ENCODE results near the gene TRPC3. TPM values are rescaled to one million over a fixed set of nuclear protein-coding genes. Genes with fewer than 3 reads are reported as not detected.

The TRPC3 gene
- total and polyA plus RNA-seq, 2 of the 8 experiments (the other 6 are each of a cell fraction or from before 2014, with no cell fraction given): 0.37 to 0.41 TPM

- Histone ChIP-seq H2BK5ac (ENCODE audit: low read depth, low read length) (no peak overlapping the region), H3K36me3 (ENCODE audit: control insufficient read depth in 2 of 4, insufficient read depth in 4 of 4, low read length in 3 of 4) (no peaks in the 10 kb centered on the region), H3K23ac (ENCODE audit: insufficient read length) (no peak overlapping the region), H3K4ac (replicated peaks; ENCODE audit: insufficient read length, low read depth, low read length) (no peak overlapping the region), H2BK120ac (replicated peaks; ENCODE audit: low read depth, low read length) (no peak overlapping the region), H4K20me1 (replicated peaks in 1 of 2; ENCODE audit: control insufficient read depth in 1 of 2, insufficient read depth in 2 of 2, low read length in 2 of 2) (no peaks in the 10 kb centered on the region), H2AK5ac (ENCODE audit: low read depth, low read length) (no peak overlapping the region), H3K9ac (replicated peaks in 1 of 4; ENCODE audit: extremely low read depth in 1 of 4, low read depth in 3 of 4, low read length in 3 of 4) (no peak overlapping the region), H3K9me3 (ENCODE audit: insufficient read depth in 2 of 2, low read depth in 1 of 2, low read length in 1 of 2) (no peaks in the 10 kb centered on the region), H2BK12ac (ENCODE audit: low read depth, low read length) (no peak overlapping the region), H4K91ac (replicated peaks; ENCODE audit: insufficient read length, low read length) (no peak overlapping the region), H2AFZ (ENCODE audit: low read length) (no peak overlapping the region), H2BK15ac (ENCODE audit: low read length) (no peak overlapping the region), H4K5ac (ENCODE audit: insufficient read length, low read depth, low read length) (no peak overlapping the region), H3K79me2 (ENCODE audit: control insufficient read depth in 1 of 2, insufficient read depth in 2 of 2, low read length in 2 of 2) (no peaks in the 10 kb centered on the region), H3K27me3 (replicated peaks in 1 of 4; ENCODE audit: control insufficient read depth in 3 of 4, extremely low read depth in 1 of 4, insufficient read depth in 3 of 4, low read length in 3 of 4) (peaks cover 0 to 7% (median 4%) of the 10 kb centered on the region in 4 experiments; a peak in 5 of 7 replicates), H3K79me1 (ENCODE audit: low read depth, low read length) (no peaks in the 10 kb centered on the region), H3K18ac (ENCODE audit: extremely low read depth, low read length) (no peak overlapping the region), H3K4me1 (replicated peaks in 1 of 4; ENCODE audit: control insufficient read depth in 3 of 4, insufficient read depth in 4 of 4, low read length in 3 of 4) (no peaks in the 10 kb centered on the region), H3K14ac (ENCODE audit: insufficient read length) (no peak overlapping the region), H3K4me3 (ENCODE audit: extremely low read depth in 1 of 4, insufficient read depth in 2 of 4, low read depth in 3 of 4, low read length in 4 of 4) (no peak overlapping the region), H3K4me2 (ENCODE audit: insufficient read depth in 1 of 2, low read depth in 2 of 2, low read length in 2 of 2) (no peak overlapping the region), H4K8ac (ENCODE audit: extremely low read depth, insufficient read depth, low read length) (no peak overlapping the region), H2BK20ac (ENCODE audit: low read length) (no peak overlapping the region), H3K27ac (ENCODE audit: low read depth, low read length) (no peak overlapping the region), H3K56ac (replicated peaks; ENCODE audit: insufficient read length, low read depth, low read length) (no peak overlapping the region), H3K23me2 (ENCODE audit: low read depth, low read length) (no peaks in the 10 kb centered on the region)
- WGBS, 2 experiments (ENCODE audit: extremely low coverage in 1 of 2, insufficient coverage in 1 of 2, insufficient read length in 1 of 2, insufficient replicate concordance in 2 of 2, low coverage in 1 of 2, low lambda C conversion rate in 2 of 2, missing lambda C conversion rate in 1 of 2): 21% methylated on average over 4 of the region's 4 CpGs; no CpG with 5 or more reads in 1 of the 2 experiments
- FAIRE-seq: peak; percentile 68
- DNase-seq (ENCODE audit: low read depth in 1 of 2, low spot score in 2 of 2): peak in 1 of 2 experiments; percentile 86
- ChIA-PET CTCF (ENCODE audit: partially characterized antibody) (interaction anchor here (0.6 to 3.0 kb wide), 19 partner anchors 9 to 243 kb away, joined by 3 to 7 read pairs (median 3); no protein-coding TSS in a partner anchor), POLR2A (ENCODE audit: partially characterized antibody) (no interaction called here)
- TF ChIP-seq GABPA (IDR thresholded peaks at IDR 0.05; ENCODE audit: borderline replicate concordance, insufficient read depth, low read length) (no peak), RFX5 (IDR thresholded peaks at IDR 0.05; ENCODE audit: borderline replicate concordance, low read depth, low read length) (no peak), E2F6 (IDR thresholded peaks at IDR 0.05) (no peak), MAFK (IDR thresholded peaks at IDR 0.05; ENCODE audit: low read depth, low read length) (no peak), SIRT6 (IDR thresholded peaks at IDR 0.05; ENCODE audit: low read length) (no peak), CTBP2 (IDR thresholded peaks at IDR 0.05; ENCODE audit: borderline replicate concordance, insufficient read depth, insufficient read length, low read length) (no peak), ZNF274 (IDR thresholded peaks at IDR 0.05; ENCODE audit: borderline replicate concordance, extremely low read depth, low read length) (no peak), CHD2 (IDR thresholded peaks at IDR 0.05; ENCODE audit: low read length) (no peak), JUND (IDR thresholded peaks at IDR 0.05; ENCODE audit: low read length) (no peak), POLR2AphosphoS5 (IDR thresholded peaks at IDR 0.05; ENCODE audit: low read depth, low read length) (no peak)
These were observed 7.9 kb downstream of the TRPC3 start for GRCh38 chr4:121943941-121944340.
